Panc1 (cell line): ENCODE measurements around the gene SIL1.

Experiments used
- CTCF ChIP-seq: fragments of 450-650 bp; IDR thresholded peaks from 2 replicates; pipeline ENCODE4 v1.5.1; 2017; ENCODE audit warnings: mild to moderate bottlenecking
- POLR2AphosphoS5 ChIP-seq: IDR thresholded peaks from 2 replicates; pipeline ENCODE4 v1.6.1; 2012; ENCODE audit warnings: mild to moderate bottlenecking, low read depth, low read length, moderate library complexity

GRCh38 chr5:138914338-138914737 is 283.8 kb downstream of the SIL1 start:
- TF ChIP-seq CTCF (no peak), POLR2AphosphoS5 (no peak)
